Measurements from ENCODE around the gene BEGAIN.

DNA sequence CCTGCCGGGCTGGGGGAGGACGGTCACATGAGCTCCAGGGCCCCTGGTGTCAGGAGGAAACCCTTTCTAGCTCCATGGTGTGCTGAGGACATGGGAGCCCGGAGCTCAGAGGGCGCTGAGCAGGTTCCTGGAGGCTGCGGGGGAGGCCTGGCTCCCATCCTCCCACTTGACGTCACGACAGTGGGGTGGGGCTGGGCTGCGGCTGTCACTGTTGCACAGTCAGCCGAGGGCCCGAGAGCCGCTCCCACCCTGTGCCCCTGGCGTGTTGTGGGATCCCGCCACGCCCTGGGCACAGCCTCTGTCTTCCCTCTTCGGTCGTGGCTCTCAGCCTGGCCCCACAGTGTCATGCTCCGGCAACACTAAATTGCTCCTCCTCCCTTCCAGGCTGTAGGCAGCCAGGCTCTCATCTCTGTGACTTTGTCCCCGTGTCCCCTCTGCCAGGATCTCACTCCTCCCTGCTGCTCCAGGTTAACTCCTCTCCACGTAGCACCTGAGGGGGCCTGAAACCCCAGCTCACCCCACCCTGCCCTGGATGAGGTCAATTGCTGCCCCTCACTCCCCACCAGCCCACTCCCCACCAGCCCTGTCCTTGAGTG lies 33.0 kb downstream of the BEGAIN start:
- TF ChIP-seq POLR2A (IDR thresholded peaks at IDR 0.05; ENCODE audit: low read length) (no peak), GATA1 (IDR thresholded peaks at IDR 0.05; ENCODE audit: low read depth, low read length) (no peak)
